ENCODE measurements around the gene SLC17A9.

Gene SLC17A9

DNA sequence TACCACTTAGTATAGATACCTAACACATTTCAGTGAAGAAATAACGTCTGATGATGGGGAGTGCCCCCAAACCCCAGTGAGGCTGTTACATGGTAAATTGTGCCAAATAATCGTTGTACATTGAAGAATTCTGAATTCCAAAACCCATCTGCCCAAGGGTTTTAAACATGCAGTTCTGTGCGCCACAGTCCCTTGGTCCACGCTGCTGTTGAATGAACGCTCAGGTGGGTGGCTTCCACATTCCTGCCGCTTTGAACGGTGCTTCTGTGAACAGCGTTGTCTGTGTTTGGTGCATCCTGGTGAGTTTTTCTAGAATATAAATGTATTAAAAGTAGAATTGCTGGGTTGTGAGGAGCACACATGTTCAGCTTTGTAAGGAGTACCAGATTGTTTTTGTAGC, 11.6 kb upstream of the SLC17A9 start:
- DNase-seq, result no peak

- DNase-seq, result no peak
Observed at GRCh38 chr20:62941792-62942191, 10.7 kb upstream of the SLC17A9 start.

DNA sequence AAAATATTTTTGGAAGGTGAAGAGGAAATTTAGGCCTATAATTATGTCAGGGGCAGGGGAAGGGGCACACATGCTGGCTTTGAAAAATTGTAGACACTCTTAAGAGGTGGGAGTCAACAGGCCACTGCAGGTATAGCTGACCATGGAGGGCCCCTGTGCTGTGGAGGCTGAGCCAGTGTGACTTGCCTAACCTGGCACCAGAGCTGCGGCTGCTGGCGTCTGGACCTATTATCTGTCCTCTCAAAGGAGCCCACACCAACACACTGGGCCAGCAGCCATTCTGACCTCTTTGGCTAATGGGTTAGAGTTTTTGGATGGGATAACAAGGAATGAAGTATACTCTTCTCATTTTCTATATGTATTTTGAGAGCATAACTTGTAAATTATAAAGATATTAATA, 10.1 kb upstream of the SLC17A9 start:
- DNase-seq, result no peak

DNA sequence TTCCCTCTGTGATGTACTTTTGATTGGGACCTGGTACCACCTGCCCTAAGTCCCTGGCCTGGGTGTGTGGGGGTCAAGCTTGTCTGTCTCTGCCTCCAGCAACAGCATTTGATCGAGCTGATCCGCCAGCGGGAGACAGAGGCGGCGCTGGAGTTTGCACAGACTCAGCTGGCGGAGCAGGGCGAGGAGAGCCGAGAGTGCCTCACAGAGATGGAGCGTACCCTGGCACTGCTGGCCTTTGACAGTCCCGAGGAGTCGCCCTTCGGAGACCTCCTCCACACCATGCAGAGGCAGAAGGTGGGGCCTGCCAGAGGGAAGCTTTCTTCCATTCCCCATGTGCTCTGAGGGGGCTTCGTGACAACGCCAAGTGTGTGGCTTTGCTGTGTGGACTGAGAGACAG, 9.1 kb upstream of the SLC17A9 start:
- no peak for DNase-seq

DNA sequence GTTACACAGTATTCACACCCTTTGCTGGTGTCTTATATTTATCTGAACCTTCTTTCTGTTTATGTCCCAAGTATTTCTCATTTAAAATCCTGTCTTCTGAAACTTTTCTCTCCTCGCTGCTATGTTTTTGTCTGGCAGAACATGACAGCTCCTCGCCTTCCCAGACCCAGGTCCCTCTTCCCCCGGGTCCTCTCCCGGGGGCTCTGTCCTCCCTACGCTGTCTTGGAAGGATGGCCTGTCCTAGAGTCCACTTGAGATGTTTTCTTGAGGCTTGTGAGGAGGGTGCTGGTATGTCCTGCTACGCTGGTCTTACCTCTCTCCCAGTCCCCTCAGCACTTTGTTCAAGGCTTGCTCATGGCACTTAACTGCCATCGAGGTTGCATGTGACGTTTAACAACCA, 8.3 kb upstream of the SLC17A9 start:
- no peak for DNase-seq

GRCh38 chr20:62944746-62945145, 7.8 kb upstream of the SLC17A9 start:
- no peak for DNase-seq

- DNase-seq, result no peak
Observed at GRCh38 chr20:62945771-62946339, 6.7 kb upstream of the SLC17A9 start.

- DNase-seq, result no peak
Observed at GRCh38 chr20:62946918-62947317, 5.6 kb upstream of the SLC17A9 start.

DNA sequence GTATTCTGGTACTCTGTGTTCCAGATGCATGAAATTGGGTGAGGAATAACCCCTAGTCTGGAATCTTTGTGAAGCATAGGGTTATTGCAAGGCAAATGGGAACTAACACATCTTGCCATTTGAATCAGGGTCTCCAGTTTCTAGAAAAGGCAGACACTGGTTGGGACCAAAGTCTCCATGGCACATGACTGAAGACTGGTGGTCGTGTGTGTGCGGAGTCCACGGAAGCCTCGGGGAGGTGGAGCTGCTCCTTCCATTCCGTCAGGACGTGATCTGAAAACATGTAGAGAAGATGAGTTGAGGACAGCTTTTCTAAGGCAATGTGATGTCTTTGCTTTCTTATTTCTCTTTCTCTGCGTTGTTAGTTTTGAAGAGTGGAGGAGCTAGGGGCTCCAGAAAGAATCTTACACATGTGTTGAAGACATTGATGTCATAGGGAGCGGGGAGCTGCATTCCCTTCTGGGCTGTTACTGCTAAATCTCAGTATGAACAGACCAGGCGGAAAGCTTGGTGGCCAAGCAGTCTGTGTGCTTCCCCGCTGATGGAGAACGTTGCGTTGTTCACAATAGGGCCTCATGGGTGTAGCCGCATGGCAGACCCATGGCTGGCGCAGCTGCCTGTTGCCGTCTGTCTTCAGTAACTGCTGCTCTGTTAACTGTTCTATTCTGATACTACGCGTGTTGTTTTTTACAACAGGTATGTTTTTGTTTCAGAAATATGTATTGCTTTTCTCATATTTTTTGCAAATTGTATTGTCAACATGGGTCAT, 4.8 kb upstream of the SLC17A9 start:
- DNase-seq, result no peak

DNA sequence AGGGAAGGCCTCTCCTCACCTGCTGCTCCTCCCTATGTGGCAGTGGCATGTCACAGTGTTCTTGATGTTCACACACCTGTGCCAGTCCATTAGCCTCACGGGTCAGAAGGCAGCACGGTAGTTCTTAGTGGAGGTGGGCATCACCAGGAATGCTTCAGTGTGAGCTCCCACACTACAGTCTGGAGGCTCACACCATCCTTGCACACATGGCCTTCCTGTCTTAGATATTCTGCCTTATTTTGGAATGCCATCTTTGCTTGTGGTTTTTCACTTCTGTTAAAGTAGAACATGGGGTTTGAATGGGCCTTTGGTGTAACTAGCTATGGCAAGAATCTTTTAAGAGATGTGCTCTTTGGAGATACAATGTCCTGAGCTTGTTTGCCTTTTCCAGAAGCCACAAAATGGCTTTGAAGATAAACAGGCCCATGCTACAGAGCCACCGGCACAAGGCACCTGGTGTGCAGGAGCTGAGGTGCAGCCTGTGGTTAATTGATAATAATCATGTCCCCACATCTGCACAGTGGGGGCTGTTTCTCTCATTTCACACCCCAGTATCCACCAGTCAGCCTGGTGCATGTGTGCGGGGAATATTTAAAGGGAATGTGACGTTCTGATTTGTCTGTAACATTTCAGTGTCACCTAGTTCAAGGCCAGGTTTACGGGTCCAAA, 3.2 kb upstream of the SLC17A9 start:
- no peak for DNase-seq

DNA sequence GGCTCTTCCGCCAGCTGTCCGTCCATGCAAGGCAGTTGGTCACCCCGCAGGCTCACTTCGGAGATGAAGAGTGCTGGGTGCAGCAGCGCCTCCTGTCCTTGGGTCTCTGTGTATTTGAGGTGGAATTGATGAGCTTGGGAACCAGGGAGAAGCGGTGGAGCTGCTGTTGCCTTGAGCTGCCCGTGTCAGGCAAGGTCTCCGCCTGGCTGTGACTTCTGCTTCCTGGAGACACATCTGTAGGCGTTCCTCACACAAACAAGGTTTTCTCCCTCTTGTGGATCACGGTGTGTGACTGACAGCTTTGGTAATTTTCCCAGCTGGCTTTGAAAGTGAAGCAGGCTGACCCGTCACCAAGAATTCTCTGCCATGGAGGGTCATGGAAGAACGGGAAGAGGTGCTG, 2.5 kb upstream of the SLC17A9 start:
- no peak for DNase-seq

DNA sequence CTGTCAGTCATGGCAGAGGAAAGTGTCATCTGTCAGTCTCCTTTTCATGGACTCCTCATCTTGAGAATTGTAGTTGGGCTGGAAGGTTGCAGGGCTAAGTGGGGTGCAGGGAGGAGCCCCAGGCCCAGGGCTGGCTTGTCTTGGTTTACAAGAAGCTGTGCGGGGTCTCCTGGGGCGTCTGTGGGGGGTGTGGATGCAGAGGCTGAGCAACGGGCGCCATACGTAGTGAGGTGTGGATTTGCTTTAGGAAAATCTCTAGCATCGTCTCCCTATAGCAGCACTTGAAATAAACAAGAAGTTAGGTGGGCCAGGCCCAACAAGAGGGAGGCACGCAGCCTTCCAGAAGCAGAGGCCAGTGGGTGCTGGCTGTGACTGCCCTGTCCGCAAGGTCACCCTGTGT, 1.8 kb upstream of the SLC17A9 start:
- DNase-seq, result no peak

- DNase-seq, result no peak
Observed at GRCh38 chr20:62951143-62951895, 1.2 kb upstream of the SLC17A9 start.

- DNase-seq, result no peak
Observed at GRCh38 chr20:62951896-62952372, 575 bp upstream of the SLC17A9 start.

DNA sequence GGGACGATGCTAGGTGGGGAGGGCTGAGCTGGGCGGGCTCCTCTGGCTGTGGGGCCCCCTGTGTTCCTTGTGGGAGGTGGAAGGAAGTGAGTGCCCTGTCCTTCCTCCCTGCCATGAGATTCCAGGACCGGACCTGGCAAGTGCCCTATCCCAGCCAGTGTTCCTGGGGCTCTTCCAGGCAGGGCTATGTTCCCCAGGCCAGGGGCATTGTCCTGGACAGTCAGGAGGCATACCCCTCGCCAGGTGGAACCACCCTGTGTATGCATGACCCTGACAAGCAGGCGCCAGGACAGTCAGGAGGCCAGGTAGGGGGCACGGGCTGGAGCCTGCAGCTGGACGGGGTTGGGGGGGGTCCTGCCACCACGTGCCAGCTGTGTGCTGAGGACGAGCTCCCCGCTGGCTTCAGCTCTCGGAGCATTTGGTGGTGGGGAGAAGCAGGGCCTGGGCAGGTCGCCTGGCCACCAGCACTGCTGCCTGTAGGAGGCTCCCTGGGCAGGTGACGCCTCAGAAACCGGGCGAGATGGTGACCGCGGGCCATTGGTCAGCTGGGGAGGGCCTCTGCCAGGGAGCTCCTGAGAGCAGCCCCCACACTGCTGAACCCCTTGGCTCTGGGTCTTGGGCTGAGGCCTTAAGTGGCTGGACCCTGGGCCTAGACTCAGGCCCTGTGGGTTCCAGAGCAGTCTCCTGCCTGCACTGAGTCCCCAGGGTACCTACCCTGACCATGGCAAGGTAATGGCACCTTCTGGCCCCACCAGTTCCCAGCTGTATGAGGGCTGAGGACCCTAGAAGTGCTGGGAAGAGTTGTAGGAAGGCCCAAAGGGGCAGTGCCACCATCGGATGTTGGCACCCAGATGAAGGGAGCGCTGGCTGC, 694 bp downstream of the SLC17A9 start:
- no peak for DNase-seq

GRCh38 chr20:62953839-62954703, 1.6 kb downstream of the SLC17A9 start:
- peak; percentile 81 for DNase-seq

GRCh38 chr20:62955519-62956386, 3.2 kb downstream of the SLC17A9 start:
- no peak for DNase-seq

DNA sequence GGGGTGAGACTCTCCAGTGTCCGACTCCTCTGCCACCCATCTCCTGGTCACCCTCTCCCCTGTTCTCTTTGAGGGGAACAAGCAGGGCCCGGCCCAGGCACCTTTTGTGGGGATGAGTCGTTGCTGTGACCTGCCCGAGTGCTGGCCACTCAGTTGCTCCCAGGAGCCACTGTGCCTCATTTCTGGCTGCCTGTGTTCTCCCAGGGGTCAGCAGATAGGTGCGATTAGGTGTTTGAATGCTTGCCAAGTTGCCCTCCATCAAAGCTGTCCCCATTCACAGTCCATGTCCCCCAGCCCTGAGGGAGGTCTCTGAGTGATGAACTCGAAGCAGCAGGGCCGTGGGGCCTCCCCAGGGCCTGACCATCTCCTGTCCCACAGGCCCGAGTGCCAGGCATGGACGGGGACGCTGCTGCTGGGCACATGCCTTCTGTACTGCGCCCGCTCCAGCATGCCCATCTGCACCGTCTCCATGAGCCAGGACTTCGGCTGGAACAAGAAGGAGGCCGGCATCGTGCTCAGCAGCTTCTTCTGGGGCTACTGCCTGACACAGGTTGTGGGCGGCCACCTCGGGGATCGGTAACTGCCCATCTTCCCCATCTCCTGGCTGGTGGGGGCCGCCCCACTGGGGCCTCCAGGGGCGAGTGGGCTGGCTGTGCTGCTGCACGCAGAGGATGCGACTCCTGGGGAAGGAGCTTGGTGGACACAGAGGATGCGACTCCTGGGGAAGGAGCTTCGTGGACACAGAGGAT, 4.1 kb downstream of the SLC17A9 start:
- no peak for DNase-seq

Data from CD4-positive, alpha-beta T cell treated with Interferon gamma for 1 hour (primary cell).